Activated CD8-positive, alpha-beta memory T cell treated with anti-CD3 and anti-CD28 coated beads, Interleukin-2, amount 50 U/mL, for 4 hours (primary cell): ENCODE data around the gene LIN7B.
A peak's percentile ranks its signal among the peaks of the same experiment; 100 is the strongest.
"Not testable (repeated sequence)": the region's sequence is repeated elsewhere in the genome, so short reads cannot be mapped to it uniquely, and the experiment has no call there.

ENCODE experiments used
- DNase-seq: peaks from one replicate; pipeline ENCODE4 v3.0.0-alpha.2; 2020

Gene LIN7B, protein sequence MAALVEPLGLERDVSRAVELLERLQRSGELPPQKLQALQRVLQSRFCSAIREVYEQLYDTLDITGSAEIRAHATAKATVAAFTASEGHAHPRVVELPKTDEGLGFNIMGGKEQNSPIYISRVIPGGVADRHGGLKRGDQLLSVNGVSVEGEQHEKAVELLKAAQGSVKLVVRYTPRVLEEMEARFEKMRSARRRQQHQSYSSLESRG

DNA sequence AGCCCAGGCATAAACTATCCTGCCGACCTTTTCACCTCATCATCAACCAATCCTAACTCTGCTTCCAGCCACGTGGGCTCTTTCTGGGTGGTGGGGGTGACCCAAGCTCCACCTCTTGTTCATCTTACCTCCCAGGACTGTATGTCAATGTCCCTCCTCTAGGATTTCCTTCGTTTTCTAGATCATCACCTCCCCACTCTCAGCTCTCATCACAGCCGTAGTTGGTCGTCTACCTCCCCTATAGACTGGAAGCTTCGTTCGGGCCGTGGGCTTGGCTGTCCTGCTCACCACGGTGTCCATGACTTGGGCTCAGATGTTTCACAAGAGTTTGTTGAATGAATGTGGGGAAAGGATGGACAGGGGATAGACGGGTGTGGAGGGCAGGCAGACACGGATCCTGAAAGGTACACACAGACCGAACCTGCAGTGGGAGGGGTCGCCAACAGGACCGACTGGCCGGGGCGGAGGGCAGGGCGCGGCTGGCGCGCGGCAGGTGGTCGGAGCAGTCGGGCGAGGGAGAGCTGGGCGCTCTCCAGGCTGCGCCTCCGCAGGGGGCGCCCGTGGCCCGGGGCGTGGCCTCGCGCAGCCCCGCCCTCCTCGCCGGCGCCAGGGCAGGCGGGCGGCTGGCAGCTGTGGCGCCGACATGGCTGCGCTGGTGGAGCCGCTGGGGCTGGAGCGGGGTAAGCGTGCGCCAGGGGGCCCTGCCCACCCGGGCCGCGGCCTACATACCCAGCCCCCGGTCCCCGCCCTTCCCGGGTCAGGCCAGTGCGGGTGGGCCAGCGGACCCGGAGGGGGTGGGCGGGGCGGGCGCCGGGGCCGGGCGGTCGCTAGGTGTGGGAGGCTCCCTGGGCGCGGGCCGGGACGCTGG is at the start of gene LIN7B:
LIN7B (plus strand) TSS at position 609 of the 868 bp plus-strand sequence; CDS start at position 644, 35 bp downstream.
- DNase-seq = peak; percentile 73

DNA sequence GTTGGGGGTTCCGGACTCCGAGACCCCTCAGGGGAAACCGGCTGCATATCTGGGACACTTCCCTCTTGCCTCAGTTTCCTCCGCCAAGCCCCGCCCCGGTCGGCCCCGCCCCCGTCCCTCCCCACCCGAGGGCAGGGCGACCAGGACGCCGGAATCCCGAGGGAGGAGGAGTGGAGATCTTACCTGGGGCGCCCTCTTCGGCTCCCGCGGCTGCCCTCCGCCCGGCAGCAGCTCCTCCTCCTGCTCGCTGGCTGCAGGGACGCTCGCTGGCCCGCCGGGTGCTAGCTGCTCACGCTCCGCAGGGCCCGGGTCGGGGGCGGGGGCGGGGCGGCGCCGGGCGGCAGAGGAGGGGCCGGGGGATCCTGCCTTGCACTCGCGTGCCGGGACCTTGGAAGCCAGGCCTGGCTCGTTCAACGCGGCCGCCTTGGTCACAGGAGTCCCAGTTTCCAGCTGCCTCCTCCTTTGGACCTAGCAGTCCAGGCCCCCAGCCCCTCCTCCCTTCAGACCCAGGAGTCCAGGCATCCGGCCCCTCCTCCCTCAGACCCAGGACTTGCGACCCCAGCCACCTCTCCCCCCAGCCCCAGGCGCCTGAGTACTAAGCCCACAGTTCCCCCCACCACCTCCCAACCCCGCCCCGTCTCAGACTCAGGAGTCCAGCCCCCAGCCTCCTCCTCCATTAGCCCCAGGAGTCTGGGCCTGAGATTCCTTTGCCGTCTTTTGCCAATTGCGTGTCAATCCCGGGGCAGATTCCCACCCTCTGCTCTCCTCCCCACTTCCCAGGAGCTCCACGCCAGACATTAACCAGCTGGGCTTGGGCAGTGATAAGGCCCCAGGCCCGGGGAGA is 49.2 kb upstream of the LIN7B start, which contains the start of gene NTF4:
NTF4 (minus strand) TSS at position 51 of the 844 bp plus-strand sequence. CDS start 2,821 bp downstream, outside the sequence.
- no peak for DNase-seq

DNA sequence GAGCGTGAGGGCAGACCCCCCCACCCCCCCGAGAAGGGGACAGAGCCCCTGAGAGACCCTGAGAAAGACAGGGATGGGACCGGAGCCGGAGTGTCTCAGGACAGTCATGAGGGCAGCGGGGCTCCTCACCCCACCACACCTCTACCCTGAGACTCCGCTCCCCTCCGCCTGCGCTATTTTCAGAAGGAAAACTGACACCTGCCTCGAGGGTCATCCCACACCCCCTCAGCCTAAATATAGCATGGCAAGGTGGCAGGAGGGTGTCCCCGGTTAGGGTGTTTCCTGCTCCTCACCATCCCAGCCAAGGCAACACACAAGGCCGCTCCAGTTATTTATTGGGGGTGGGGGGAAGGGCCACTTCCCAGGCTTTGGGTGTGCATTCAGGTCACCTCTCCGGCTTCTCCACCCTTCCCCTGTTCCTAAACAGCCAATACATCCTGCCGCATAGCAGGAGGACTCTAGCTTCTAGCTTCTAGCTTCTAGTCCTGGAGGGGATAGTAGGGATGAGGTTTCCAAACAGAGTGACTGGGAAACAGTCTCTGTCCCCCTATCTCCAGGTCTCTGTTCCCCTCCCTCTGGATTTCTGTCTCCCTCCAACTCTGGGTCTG is 48.2 kb upstream of the LIN7B start:
- DNase-seq = no peak

DNA sequence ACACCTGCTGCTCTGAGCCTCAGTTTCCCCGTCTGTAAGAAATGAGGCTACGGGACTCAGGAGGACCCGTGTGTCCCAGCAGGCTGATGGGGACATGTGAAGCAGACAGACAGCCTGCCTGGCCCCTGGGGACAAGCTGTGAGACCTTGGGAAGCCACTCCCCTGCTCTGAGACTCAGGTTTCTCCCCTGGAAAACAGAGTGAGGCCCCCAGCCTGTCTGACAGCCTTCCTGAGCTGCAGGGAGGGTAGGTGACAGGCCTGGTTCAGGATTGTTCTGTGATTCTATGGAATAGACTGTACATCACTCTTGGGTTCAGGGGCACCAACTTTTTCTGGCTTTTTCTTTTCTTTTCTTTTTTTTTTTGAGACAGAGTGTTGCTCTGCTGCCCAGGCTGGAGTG is 46.6 kb upstream of the LIN7B start:
- no peak for DNase-seq

DNA sequence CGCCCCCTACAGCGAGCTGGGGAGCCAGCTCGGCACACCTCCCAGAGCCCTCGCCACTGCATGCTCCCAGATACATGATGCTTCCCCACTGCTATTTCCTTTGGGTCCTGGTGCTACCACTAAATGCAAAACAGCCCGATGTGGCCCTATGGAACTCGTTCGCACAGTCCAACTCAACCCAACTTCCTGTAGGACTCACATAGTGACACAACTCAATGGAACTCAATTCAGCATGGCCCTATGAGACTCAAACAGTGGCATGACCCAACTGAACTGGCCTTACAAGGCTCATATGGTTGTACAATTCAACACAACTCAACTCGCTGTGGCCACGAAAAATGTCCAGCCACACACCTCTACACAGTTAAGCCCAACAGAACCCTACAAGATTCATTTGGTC is 45.1 kb upstream of the LIN7B start:
- no peak for DNase-seq

DNA sequence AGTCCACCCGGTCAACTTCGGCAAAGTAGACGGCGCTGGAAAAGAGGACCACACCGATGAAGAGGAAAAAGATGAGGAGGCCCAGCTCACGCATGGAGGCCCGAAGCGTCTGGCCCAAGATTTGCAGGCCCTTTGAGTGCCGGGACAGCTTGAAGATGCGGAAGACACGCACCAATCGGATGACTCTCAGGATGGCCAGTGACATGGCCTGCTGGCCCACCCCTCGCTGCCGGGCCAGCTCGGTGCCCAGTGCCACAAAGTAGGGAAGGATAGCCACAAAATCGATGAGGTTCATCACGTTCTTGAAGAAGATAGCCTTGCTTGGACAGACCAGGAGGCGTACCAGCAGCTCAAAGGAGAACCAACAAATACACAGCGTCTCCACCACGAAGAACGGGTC is 43.8 kb upstream of the LIN7B start:
- no peak for DNase-seq

DNA sequence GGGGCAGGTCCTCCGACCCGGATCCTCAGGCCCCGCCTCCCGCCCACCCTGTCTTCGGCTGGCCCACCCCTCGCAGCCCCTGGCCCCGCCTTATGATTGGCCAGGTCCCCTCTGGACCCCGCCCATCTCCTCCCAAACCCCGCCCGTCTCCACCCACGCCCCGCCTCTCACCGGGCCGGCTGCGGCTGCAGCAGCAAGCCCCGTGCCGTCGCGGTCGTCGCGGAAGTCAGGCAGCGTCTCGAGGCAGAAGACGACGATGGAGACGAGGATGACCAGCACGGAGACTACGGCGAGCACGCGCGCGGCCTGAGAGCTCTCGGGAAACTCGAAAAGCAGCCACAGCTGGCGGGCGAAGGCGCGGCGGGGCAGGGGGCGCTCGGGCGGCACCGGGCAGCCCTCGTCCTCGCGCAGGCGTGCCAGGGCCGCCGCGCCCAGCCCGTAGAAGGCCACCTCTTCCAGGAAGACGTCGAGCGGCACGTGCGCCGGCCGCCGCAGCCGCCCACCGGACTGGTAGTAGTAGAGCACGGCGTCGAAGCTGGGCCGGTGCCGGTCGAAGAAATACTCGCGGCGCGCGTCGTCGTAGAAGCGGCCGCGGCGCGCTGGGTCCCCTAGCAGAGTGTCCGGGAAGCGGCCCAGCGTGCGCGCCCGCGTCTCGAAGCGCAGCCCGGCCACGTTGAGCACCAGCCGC is 42.2 kb upstream of the LIN7B start:
- peak; percentile 32 for DNase-seq

DNA sequence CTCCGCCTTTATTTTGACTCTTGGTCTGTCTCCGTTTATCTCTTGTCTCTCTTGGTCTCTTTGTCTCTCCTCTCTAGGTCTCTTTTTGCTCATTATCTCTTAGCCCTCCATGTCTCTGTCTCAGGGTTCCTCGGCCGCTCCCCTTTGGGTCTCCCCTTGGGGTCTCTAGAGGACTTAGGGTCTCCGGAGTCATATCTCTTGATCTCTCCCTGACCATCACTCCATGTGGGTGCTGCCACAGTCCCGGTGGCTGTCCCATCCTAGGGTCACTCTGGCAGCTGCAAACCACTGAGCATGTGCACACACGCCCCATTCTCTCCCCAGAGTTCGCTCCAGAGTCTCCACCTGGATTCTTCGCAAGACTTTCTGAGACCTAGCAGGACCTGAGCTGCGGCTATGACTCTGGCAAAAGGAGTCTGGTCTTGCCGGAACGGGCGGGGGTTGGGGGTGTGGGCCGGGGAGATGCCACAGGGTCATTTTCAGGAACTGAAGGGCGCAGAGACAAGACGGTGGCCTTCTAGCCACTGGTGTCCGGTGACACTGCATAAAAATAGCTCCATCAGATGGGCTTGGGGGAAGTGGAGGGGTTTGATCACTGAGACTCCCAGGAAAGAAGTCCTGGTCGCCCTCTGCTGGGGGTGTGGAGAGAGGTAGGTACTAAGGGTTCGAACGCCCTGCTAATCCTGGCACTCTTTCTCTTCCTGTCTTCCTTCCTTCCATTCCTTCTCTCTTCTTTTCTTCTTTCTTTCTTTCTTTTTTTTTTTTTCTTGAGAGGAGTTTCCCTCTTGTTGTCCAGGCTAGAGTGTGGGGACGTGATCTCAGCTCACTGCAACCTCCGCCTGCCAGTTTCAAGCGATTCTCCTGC is 40.4 kb upstream of the LIN7B start:
- DNase-seq = no peak

DNA sequence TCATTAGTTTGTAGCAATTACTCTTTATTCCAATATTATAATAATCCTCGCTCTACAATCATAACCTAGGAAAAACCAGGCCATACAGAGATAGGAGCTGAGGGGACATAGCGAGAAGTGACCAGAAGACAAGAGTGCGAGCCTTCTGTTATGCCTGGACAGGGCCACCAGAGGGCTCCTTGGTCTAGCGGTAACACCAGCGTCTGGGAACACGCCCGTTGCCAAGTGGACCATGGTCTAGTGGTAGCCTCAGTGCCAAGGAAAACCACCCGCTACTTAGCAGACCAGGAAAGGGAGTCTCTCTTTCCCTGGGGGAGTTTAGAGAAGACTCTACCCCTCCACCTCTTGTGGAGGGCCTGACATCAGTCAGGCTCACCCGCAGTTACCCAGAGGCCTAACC is 39.3 kb upstream of the LIN7B start:
- DNase-seq = not testable (repeated sequence)

DNA sequence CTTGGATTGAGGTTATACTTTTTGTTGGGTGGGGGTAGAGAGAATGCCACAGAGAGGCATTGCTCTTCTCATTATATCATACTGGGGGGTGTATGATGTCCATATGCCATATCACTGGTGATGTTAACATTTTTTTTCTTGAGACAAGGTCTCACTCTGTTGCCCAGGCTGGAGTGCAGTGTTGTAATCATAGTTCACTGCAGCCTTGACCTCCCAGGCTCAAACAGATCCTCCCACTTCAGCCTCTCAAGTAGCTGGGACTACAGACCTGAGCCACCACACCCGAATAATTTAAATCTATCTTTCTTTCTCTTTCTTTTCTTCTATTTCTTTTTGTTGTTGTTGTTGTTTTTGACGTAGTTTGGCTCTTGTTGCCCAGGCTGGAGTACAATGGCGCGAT is 33.8 kb upstream of the LIN7B start:
- no peak for DNase-seq

DNA sequence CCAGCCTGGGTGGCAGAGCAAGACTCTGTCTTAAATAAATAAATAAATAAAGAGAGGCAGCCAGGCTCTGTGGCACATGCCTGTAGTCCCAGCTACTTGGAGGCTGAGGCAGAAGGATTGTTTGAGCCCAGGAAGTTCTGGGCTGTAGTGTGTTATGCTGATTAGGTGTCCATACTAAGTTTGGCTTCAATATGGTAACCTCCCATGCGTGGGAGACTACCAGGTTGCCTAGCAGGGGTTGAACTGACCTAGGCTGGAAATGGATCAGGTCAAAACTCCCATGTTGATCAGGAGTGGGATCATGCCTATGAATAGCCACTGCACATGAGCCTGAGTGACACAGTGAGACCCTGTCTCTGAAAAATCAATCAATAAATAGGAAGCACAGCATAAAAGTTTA is 32.9 kb upstream of the LIN7B start:
- no peak for DNase-seq

DNA sequence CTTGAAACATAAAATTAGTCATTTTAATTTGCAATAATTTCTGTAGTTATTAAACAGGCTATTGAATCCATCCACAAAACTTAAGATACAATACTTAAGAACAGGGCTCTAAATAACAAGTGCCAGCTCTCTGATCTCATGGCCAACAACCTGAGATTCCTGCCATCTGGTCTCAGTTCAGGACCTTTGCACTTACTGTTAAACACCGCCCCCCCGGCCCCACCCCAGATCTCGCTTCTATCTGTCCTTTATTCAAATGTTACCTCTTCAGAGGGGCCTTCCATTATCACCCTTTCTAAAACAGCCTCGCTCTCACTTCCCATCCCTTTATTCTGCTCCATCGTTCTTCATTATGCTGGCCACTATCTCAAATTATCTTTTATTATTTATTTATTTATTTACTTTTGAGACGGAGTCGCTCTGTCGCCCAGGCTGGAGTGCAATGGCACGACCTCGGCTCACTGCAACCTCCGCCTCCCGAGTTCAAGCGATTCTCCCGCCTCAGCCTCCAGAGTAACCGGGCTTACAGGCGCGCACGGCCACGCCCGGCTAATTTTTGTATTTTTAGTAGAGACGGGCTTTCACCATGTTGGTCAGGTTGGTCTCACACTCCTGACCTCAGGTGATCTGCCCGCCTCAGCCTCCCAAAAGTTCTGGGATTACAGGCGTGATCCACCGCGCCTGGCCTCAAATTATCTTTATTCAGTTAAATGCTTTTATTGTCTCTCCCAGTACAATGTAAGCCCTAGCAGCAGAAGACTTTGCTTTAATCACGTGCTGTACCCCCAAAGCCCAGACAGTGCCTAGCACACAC is 29.8 kb upstream of the LIN7B start:
- no peak for DNase-seq

DNA sequence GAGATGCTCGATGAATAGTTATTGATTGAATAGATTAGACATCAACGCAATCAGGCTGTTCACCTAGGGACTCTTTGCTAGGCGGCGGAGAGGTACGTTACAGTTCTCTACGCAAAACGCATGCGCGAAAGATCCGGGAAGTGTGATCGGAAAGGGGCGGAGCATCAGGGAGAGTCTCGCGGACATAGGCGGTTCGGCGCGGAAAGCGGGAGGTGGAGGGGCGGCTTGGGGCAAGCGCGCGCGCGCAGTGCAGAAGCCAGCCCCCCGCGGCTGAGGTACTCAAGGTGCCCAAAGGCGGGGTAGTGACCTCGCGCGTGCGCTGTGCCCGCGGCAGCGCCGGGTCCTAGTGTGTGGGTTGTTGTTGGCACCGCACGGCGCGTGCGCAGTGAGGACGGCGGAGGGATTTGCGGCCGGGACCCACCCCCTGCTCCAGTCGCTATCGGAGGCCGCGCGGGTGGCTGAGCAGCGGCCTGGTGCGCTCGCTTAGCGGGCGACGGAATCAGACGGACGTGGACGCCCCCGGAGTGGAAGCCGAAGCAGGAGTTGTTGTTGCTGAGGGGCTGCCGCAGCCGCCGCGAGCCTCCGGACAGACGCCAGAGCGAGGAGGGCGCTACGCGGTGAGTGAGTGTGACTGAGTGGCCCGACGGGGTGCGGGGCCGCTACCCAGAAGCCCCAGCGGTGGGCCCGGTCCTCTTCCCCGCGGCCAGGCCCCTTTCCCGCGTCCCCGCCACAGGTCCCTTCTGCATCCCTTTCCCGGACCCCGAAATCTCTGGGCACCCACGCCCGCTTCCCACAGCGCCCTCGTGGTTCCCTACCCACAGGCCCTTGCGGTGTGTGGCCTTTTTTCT is 28.9 kb upstream of the LIN7B start, which contains the start of gene SNRNP70:
SNRNP70 (plus strand) TSS at position 432 of the 848 bp plus-strand sequence. CDS start 964 bp downstream, outside the sequence.
- DNase-seq = peak; percentile 99

DNA sequence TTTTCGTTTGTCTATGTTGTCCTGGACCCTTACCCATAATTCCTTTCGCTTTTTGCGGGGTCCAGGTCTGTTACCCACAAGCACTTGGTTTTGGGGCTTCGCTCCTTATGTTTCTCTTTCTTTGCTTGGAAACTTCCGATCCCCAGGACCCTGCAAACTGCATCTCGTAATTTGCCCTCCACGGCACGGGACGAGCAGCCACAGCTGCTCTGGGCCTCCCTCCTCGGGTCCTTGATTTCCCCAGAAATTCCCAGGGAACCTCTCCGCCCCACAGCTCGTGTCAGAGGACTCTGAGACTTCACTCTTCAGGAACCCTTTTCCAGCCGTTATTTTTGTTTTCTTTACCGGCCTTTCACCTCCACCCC is 28.3 kb upstream of the LIN7B start:
- DNase-seq = no peak

DNA sequence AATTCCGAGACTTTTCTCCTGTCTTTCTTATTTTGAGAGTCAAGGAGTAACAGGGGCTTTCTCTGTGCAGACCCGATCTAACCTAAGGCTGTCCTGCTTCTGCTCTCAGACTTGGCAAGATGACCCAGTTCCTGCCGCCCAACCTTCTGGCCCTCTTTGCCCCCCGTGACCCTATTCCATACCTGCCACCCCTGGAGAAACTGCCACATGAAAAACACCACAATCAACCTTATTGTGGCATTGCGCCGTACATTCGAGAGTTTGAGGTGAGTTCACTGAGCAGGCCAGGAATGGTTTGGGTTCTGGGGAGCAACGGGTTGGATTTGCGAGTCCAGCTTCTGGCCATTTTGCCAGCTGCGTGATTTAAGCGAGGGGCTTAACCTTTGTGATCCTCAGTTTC is 27.9 kb upstream of the LIN7B start:
- no peak for DNase-seq

DNA sequence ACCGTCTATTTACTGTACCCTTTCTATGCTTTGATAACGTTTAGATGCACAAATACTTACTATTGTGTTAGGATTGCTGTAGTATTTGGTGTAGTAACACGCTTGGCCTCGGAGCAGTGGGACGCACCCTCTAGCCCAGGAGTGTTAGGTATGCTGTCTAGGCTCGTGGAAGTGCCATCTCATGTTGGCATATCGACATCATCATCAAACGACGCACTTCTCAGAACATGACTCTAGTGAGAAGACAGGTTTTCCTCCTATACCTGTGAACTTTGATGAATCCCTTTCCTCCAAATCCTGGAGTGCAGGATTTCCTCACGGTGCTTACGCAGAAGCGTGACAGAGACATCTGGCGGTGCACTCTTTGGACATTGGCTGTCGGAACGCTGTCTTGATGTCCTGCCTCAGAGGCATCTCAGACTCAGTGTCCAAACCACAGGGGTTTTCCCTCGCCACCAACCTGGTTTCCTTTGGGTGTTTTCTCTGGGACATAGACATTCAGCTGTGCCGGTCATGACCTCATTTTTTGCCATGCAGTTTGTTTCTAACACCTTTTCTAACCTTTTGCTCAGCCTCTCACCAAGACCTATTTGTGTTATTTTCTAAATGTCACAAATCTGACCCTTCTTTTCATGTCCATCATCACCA is 22.7 kb upstream of the LIN7B start:
- no peak for DNase-seq

DNA sequence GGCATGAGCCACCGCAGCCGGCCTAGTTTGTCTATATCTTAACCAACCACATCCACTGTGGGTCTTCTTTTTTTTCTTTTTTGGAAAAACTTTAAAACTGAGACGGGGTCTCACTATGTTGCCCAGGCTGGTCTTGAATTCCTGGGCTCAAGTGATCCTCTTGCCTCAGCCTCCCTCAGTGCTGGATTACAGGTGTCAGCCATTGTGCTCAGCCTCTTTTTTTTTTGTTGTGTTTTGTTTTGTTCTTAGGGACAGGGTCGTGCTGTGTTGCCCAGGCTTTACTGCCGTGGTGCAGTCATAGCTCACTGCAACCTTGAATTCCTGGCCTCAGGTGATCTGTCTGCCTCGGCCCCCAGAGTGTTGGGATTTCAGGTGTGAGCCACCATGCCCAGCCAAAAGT is 21.5 kb upstream of the LIN7B start:
- no peak for DNase-seq
